Stimulated activated CD8-positive, alpha-beta memory T cell treated with anti-CD3 and anti-CD28 coated beads, Interleukin-7, amount 100 ng/mL, for 24 hours (primary cell): Measurements from ENCODE around the gene CNPY3.
A peak's percentile ranks its signal among the peaks of the same experiment; 100 is the strongest.
"Not testable (repeated sequence)": the region's sequence is repeated elsewhere in the genome, so short reads cannot be mapped to it uniquely, and the experiment has no call there.

Experiments
- DNase-seq: peaks from one replicate; pipeline ENCODE4 v3.0.0-alpha.2; 2020; ENCODE audit warnings: low read depth

The CNPY3 gene

GRCh38 chr6:42928986-42929820 lies at the start of gene CNPY3:
TSS of gene CNPY3 (plus strand) at chr6:42929480. CDS start at chr6:42929571, 91 bp downstream.
- peak; percentile 88 for DNase-seq

GRCh38 chr6:42880240-42880817 lies 49.0 kb upstream of the CNPY3 start:
- DNase-seq: not testable (repeated sequence)

DNA sequence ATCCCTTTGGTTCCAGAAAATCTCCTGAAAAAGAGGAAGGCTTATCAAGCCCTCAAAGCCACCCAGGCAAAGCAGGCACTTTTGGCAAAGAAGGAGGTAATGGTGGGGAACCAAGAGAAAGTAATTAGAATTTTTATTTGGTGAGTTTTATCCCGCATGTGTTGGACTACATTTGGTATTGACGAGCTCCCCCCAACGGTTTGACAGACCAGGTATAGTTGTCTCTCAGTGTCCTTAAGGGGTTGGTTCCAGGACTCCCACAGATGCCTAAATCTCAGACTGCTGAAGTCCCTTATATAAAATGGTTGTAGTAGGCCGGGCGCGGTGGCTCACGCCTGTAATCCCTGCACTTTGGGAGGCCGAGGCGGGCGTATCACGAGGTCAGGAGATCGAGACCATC lies 48.4 kb upstream of the CNPY3 start:
- not testable (repeated sequence) for DNase-seq

GRCh38 chr6:42885702-42886101 lies 43.6 kb upstream of the CNPY3 start:
- DNase-seq: no peak

GRCh38 chr6:42888201-42888600 lies 41.1 kb upstream of the CNPY3 start:
- DNase-seq: not testable (repeated sequence)

DNA sequence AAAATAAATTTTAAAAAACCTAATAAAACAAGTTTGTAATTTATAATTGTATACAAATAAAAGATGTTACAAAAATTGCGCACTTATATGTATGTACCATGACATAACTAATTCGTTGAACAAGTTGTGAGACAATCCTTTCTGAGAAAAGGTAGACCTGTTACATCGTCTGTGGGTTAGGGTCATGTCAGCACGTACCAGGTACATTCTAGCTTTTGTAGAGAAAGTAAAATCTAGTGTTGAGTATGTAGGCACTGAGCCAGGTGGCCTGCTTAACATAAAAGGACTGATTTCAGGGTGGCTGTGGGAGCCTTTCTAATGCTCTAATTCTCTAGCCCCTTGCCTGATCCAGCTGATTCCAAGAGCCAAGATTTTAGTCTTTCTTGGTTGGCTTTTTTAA lies 39.5 kb upstream of the CNPY3 start:
- no peak for DNase-seq

- DNase-seq: peak; percentile 77
Measured at GRCh38 chr6:42890311-42891198, 38.7 kb upstream of the CNPY3 start.

- no peak for DNase-seq
Measured at GRCh38 chr6:42891199-42891722, 38.0 kb upstream of the CNPY3 start.

GRCh38 chr6:42894041-42894828 lies 35.0 kb upstream of the CNPY3 start:
- not testable (repeated sequence) for DNase-seq

GRCh38 chr6:42896178-42896719 lies 33.0 kb upstream of the CNPY3 start:
- DNase-seq: no peak

DNA sequence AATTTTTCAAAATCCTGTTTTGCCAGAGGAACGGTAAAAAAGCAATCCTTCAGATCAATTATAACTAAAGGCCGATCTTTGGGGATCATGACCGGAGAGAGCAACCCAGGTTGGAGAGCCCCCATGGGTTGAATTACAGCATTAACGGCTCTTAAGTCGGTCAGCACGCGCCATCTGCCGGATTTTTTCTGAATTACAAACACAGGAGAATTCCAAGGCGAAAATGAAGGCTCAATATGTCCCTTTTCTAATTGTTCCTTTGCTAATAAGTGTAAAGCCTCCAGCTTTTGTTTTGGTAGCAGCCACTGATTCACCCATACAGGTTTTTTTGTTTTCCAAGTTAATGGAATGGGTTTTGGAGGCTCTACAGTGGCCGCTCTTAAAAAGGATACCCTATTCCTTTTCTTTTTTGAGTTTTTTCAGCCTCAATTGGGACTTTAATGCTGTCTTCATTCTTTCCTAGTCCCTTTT lies 30.4 kb upstream of the CNPY3 start:
- DNase-seq: peak; percentile 55

DNA sequence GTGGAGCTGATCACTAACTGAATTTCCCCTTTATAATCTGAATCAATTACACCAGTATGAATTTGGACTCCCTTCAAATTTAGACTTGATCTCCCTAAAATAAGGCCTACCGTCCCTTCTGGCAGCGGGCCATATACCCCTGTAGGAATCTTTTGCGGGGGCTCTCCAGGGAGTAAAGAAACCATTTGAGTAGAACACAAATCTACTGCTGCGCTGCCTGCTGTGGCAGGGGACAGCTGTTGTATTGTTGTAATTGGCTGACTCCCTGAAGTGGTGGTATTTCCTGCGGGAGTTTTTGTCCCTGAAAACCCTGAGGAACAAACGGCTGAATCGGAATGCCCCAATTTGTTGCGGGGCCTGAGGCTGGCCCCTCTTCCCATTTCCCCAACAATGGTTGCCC lies 29.4 kb upstream of the CNPY3 start:
- no peak for DNase-seq

- DNase-seq: peak; percentile 40
Measured at GRCh38 chr6:42901538-42901957, 27.7 kb upstream of the CNPY3 start.

DNA sequence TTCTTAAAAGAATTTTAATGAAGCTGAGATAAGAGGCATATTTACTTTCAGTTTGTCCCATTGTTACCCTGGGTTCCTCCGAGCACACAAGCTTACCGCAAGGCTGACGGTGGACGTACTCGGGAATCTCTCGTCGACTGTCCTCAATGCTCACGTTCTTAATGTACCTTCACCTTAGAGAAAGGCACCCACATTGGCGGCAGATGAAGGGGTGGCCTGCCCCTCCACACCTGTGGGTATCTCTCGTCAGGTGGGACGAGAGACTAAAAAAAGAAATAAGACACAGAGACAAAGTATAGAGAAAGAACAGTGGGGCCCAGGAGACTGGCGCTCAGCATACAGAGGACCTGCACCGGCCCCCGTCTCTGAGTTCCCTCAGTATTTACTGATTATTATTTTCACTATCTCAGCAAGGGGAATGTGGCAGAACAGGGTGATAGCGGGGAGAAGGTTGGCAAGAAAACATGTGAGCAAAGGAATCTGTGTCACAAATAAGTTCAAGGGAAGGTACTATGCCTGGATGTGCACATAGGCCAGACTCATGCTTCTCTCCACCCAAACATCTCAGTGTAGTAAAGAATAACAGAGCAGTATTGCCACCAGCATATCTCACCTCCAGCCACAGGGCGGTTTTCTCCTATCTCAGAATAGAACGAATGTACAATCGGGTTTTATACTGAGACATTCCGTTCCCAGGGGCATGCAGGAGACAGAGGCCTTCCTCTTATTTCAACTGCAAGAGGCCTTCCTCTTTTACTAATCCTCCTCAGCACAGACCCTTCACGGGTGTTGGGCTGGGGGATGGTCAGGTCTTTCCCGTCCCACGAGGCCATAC lies 26.6 kb upstream of the CNPY3 start:
- DNase-seq: not testable (repeated sequence)

GRCh38 chr6:42904467-42904866 lies 24.8 kb upstream of the CNPY3 start:
- no peak for DNase-seq

DNA sequence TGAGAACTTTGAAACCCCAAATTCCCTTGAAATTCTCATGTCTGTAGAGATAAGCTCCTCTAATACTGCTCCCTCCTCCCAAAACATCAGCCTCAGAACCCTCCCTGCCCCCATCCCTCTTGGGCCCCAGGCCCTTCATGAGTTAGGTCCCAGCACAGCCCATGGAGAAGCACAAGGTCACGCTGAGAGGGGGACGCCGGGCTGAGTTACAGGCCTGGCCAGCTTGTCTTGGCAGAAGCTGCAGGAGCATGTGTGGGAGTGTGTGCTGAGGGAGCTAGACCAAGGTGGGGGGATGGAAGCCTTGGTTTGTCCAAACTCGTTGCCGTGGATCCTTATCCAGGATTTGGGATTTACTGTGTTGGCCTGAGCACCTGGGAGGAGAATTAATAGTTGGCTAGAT lies 21.9 kb upstream of the CNPY3 start:
- DNase-seq: no peak

DNA sequence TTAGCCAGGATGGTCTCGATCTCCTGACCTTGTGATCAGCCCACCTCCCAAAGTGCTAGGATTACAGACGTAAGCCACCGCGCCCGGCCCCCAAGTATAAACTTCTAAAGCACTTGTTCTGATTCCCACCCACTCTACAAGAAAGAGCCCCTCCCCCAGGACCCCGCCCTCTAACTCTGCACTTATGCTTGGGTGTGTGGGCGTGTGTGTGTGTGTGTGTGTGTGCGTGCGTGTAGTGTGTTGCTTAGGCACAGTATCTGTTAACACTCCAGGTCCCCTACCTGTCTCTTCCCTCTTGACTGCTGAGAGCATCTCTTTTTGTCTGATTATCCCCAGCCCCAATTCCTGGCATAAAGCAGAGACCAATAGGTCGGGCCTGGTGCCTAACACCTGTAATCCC lies 19.4 kb upstream of the CNPY3 start:
- no peak for DNase-seq

GRCh38 chr6:42911171-42912021 lies 17.9 kb upstream of the CNPY3 start:
- DNase-seq: no peak

DNA sequence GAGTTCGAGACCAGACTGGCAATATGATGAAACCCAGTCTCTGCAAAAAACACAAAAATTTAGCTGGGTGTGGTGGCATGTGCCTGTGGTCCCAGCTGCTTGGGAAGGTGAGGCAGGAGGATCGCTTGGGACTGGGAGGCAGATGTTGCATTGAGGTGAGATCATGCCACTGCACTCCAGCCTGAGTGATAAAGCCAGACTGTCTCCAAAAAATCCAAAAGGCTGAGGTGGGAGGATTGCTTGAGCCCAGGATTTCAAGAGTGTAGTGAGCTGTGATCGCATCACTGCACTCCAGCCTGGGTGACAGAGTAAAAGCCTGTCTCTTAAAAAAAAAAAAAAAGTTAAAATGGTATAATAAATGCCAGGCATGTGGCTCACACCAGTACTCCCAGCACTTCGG lies 14.7 kb upstream of the CNPY3 start:
- DNase-seq: no peak
